Upper lobe of left lung (tissue), 6 donors: ENCODE measurements around the gene MYO7A. TPM values are rescaled to one million over a fixed set of nuclear protein-coding genes. Genes with fewer than 3 reads are reported as not detected.

Experiments used
- ATAC-seq, 2 donors: fragments of 200-7000 bp; cut with Tn5 transposase; one replicate each; pipeline ENCODE4 v1.9.1; 2022; ENCODE audit warnings: mild to moderate bottlenecking in 2 of 2, moderate library complexity in 2 of 2; ENCODE audit not compliant: low FRiP score in 2 of 2
- DNase-seq, 2 donors: peaks; one replicate each; pipeline ENCODE4 v3.0.0-alpha.2; 2019 to 2020
- H3K27ac ChIP-seq, 4 donors: fragments of 200-600 bp; sonication (generic); one replicate each; pipeline ENCODE4 v1.5.1; 2016 to 2019
- H3K27me3 ChIP-seq, 4 donors: fragments of 200-600 bp; sonication (generic); one replicate each; pipeline ENCODE4 v1.5.1; 2017 to 2019
- H3K36me3 ChIP-seq, 4 donors: fragments of 200-600 bp; sonication (generic); one replicate each; pipeline ENCODE4 v1.5.1; 2016 to 2019
- H3K4me1 ChIP-seq, 4 donors: fragments of 200-600 bp; sonication (generic); one replicate each; pipeline ENCODE4 v1.5.1; 2018 to 2019
- H3K4me3 ChIP-seq, 4 donors: fragments of 200-600 bp; sonication (generic); one replicate each; pipeline ENCODE4 v1.5.1; 2017 to 2019; ENCODE audit warnings: mild to moderate bottlenecking in 2 of 4, moderate library complexity in 1 of 4
- H3K9me3 ChIP-seq, 4 donors: fragments of 200-600 bp; sonication (generic); one replicate each; pipeline ENCODE4 v1.5.1; 2018 to 2019
- CTCF ChIP-seq, 6 experiments: fragments of 450-650 bp in 4 of 6; fragments of 200-600 bp in 2 of 6; sonication (generic) in 2 of 6; IDR thresholded peaks; one replicate each; pipeline ENCODE4 v1.5.1; 2016 to 2019; ENCODE audit warnings: antibody characterized with exemption in 6 of 6
- EP300 ChIP-seq, 4 donors: sonication (generic); formaldehyde crosslinking; IDR thresholded peaks; one replicate each; pipeline ENCODE4 v1.5.1; 2017; ENCODE audit warnings: antibody characterized with exemption in 4 of 4, control low read depth in 2 of 4
- POLR2A ChIP-seq, 4 donors: fragments of 450-650 bp; IDR thresholded peaks; one replicate each; pipeline ENCODE4 v1.5.1; 2016 to 2017; ENCODE audit warnings: antibody characterized with exemption in 4 of 4, mild to moderate bottlenecking in 2 of 4
- POLR2AphosphoS5 ChIP-seq, 2 donors: sonication (generic); formaldehyde crosslinking; IDR thresholded peaks; one replicate each; pipeline ENCODE4 v1.5.1; 2017; ENCODE audit warnings: antibody characterized with exemption in 2 of 2
- WGBS, 2 donors: methylation state at CpG; one replicate each; pipeline ENCODE4 v1.1.5; 2017 to 2018; 5-methylcytosine and 5-hydroxymethylcytosine counted together
- total RNA-seq, 6 donors: library from RNA; depleted of rRNA in 4 of 6; stranded (reverse); fragments of >200 nt in 4 of 6; gene quantifications; one replicate each; pipeline versions ENCODE4 v1.1.0 to v1.2.1, GENCODE V29; 2016 to 2021
- donor health status: DM: no; HTN: no; CAD: no; lungs with moderate emphysema.
- donor health status: DM: no; HTN: yes; CAD: no; lungs with severe emphysema.

MYO7A gene
- total RNA-seq, 6 donors from 2014 or later, result 2.4 to 27.2 (median 6.2) TPM

- Histone ChIP-seq H3K4me1 (peaks cover 0 to 17% (median 2%) of the 10 kb centered on the region in 4 donors), H3K36me3 (no peaks in the 10 kb centered on the region), H3K27ac (no peak overlapping the region), H3K4me3 (no peak overlapping the region), H3K27me3 (no peaks in the 10 kb centered on the region), H3K9me3 (no peaks in the 10 kb centered on the region)
- TF ChIP-seq POLR2A (IDR thresholded peaks at IDR 0.05) (no peak), EP300 (IDR thresholded peaks at IDR 0.05) (no peak), POLR2AphosphoS5 (IDR thresholded peaks at IDR 0.05) (no peak), CTCF (IDR thresholded peaks at IDR 0.05) (no peak)
- DNase-seq, result no peak
- 85 to 90% methylated on average over 4 to 13 of the region's 13 CpGs for WGBS, 2 donors
- ATAC-seq, result no peak
Measured at GRCh38 chr11:77155556-77156130, 27.6 kb downstream of the MYO7A start.

- TF ChIP-seq CTCF (IDR thresholded peaks at IDR 0.05) (no peak), POLR2A (IDR thresholded peaks at IDR 0.05) (no peak), EP300 (IDR thresholded peaks at IDR 0.05) (no peak)
- no peaks in the 10 kb centered on the region for H3K27me3 ChIP-seq
- DNase-seq (peak in 1 of 2 donors; percentile 67), ATAC-seq (no peak)
- peaks cover 0 to 17% (median 2%) of the 10 kb centered on the region in 4 donors for H3K4me1 ChIP-seq
- H3K27ac ChIP-seq, result no peak overlapping the region
- no peak overlapping the region for H3K4me3 ChIP-seq
- no peaks in the 10 kb centered on the region for H3K36me3 ChIP-seq
- WGBS, 2 donors, result 93 to 96% methylated on average over 22 to 26 of the region's 26 CpGs
- no peaks in the 10 kb centered on the region for H3K9me3 ChIP-seq
Measured at GRCh38 chr11:77156396-77157195, 28.6 kb downstream of the MYO7A start.

GRCh38 chr11:77158041-77158695, 30.1 kb downstream of the MYO7A start:
- peak in 1 of 2 donors; percentile 67 for DNase-seq
- TF ChIP-seq POLR2AphosphoS5 (IDR thresholded peaks at IDR 0.05) (no peak), CTCF (IDR thresholded peaks at IDR 0.05) (no peak), POLR2A (IDR thresholded peaks at IDR 0.05) (no peak), EP300 (IDR thresholded peaks at IDR 0.05) (no peak)
- Histone ChIP-seq H3K27ac (no peak overlapping the region), H3K4me3 (no peak overlapping the region), H3K4me1 (peaks cover 0 to 9% (median 2%) of the 10 kb centered on the region in 4 donors), H3K27me3 (no peaks in the 10 kb centered on the region), H3K36me3 (no peaks in the 10 kb centered on the region), H3K9me3 (no peaks in the 10 kb centered on the region)
- 91 to 96% methylated on average over 14 to 19 of the region's 19 CpGs for WGBS, 2 donors
- ATAC-seq, result no peak

GRCh38 chr11:77159219-77159936, 31.3 kb downstream of the MYO7A start:
- TF ChIP-seq CTCF (IDR thresholded peaks at IDR 0.05), result no peak
- no peak for TF ChIP-seq EP300 (IDR thresholded peaks at IDR 0.05)
- no peak for TF ChIP-seq POLR2AphosphoS5 (IDR thresholded peaks at IDR 0.05)
- TF ChIP-seq POLR2A (IDR thresholded peaks at IDR 0.05), result no peak
- H3K4me3 ChIP-seq, result no peak overlapping the region
- WGBS, 2 donors, result 76 to 83% methylated on average over 3 to 4 of the region's 4 CpGs
- ATAC-seq (no peak), DNase-seq (no peak)
- peaks cover 0 to 4% (median 2%) of the 10 kb centered on the region in 4 donors for H3K4me1 ChIP-seq
- H3K27ac ChIP-seq, result no peak overlapping the region
- H3K36me3 ChIP-seq, result no peaks in the 10 kb centered on the region
- no peaks in the 10 kb centered on the region for H3K27me3 ChIP-seq
- no peaks in the 10 kb centered on the region for H3K9me3 ChIP-seq
